ENCODE data around the gene CD300LD.

DNA sequence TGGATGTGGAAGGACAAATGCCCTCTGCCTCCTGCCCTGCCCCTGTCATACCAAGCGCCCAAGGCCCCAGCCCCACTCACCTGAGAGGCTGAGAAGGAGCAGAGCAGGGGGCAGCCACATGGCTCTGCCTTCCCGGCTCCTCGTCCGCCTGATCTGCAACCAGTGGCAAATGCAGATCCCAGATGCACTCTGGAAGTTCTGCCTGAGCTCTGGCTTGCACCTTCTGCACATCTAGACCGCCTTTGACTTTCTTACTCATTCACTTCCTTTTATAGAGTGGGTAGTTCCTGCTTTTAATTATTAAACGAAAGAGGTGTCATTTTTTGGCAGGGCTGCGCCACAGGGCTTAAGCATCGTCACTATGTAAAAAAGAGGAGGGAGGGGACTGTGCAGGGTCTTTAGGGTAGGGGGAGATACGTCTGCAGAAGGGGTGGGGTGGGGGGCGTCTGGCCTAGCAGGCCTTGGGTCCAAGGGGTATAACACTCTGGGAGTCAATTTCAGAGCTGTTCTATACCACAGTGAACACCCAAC, 60.8 kb downstream of the CD300LD start, which contains the start of gene CD300LB:
- TF ChIP-seq, protein P1, sequence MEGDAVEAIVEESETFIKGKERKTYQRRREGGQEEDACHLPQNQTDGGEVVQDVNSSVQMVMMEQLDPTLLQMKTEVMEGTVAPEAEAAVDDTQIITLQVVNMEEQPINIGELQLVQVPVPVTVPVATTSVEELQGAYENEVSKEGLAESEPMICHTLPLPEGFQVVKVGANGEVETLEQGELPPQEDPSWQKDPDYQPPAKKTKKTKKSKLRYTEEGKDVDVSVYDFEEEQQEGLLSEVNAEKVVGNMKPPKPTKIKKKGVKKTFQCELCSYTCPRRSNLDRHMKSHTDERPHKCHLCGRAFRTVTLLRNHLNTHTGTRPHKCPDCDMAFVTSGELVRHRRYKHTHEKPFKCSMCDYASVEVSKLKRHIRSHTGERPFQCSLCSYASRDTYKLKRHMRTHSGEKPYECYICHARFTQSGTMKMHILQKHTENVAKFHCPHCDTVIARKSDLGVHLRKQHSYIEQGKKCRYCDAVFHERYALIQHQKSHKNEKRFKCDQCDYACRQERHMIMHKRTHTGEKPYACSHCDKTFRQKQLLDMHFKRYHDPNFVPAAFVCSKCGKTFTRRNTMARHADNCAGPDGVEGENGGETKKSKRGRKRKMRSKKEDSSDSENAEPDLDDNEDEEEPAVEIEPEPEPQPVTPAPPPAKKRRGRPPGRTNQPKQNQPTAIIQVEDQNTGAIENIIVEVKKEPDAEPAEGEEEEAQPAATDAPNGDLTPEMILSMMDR (IDR thresholded peaks at IDR 0.05; ENCODE audit: insufficient read depth, low read length, poor library complexity, severe bottlenecking): no peak
- no peak for TF ChIP-seq EZH2phosphoT487 (conservative IDR thresholded peaks at IDR 0.05; ENCODE audit: low read length)

Measured in SU-DHL-6 (cell line).